H1 (cell line): ENCODE measurements around the gene CDH2. TPM values are rescaled to one million over a fixed set of nuclear protein-coding genes. Genes with fewer than 3 reads are reported as not detected.

Experiments used
- CTCF ChIA-PET: fragments of 300-600 bp; sonication (Branson Sonifier 250); formaldehyde crosslinking; loops from one replicate; lab custom pipeline; 2021; ENCODE audit not compliant: partially characterized antibody; lab: Charles Lee
- POLR2A ChIA-PET: fragments of 300-600 bp; sonication (Branson Sonifier 250); formaldehyde crosslinking; loops from one replicate; lab custom pipeline; 2021; ENCODE audit warnings: inconsistent platforms; ENCODE audit not compliant: partially characterized antibody; lab: Charles Lee
- DNase-seq, 2 experiments: peaks; one replicate each; pipeline versions ENCODE4 v3.0.0 to v3.0.0-alpha.2; 2010 to 2022; ENCODE audit warnings: low spot score in 2 of 2, low read depth in 1 of 2, mixed read lengths in 1 of 2
- FAIRE-seq: peaks from 2 replicates; lab custom pipeline; 2011; peaks lifted over from hg19 to GRCh38; lab: Jason Lieb, UNC
- H2AFZ ChIP-seq: 2 replicates; pipeline ENCODE4 v1.8.1; 2012; ENCODE audit warnings: low read length, inconsistent platforms
- H2AK5ac ChIP-seq: 2 replicates; pipeline ENCODE4 v1.6.1; 2013; ENCODE audit warnings: low read depth, low read length
- H2BK120ac ChIP-seq: replicated peaks from 2 replicates; pipeline ENCODE3; 2013; ENCODE audit warnings: low read depth, low read length, inconsistent platforms
- H2BK12ac ChIP-seq: 2 replicates; pipeline ENCODE4 v1.6.1; 2013; ENCODE audit warnings: low read depth, low read length
- H2BK15ac ChIP-seq: 2 replicates; pipeline ENCODE4 v1.6.1; 2013; ENCODE audit warnings: low read length
- H2BK20ac ChIP-seq: 2 replicates; pipeline ENCODE4 v1.6.1; 2013; ENCODE audit warnings: low read length
- H2BK5ac ChIP-seq: 2 replicates; pipeline ENCODE4 v1.6.1; 2013; ENCODE audit warnings: low read depth, low read length
- H3K14ac ChIP-seq: 2 replicates; pipeline ENCODE4 v1.6.1; 2013; ENCODE audit warnings: inconsistent platforms; ENCODE audit not compliant: insufficient read length
- H3K18ac ChIP-seq: 2 replicates; pipeline ENCODE4 v1.6.1; 2013; ENCODE audit warnings: low read length; ENCODE audit errors: extremely low read depth
- H3K23ac ChIP-seq: 2 replicates; pipeline ENCODE4 v1.6.1; 2013; ENCODE audit warnings: inconsistent platforms; ENCODE audit not compliant: insufficient read length
- H3K23me2 ChIP-seq: 2 replicates; pipeline ENCODE4 v1.6.1; 2013; ENCODE audit warnings: low read depth, low read length
- H3K27ac ChIP-seq: 2 replicates; pipeline ENCODE4 v1.6.1; 2011; ENCODE audit warnings: low read depth, low read length, inconsistent platforms
- H3K27me3 ChIP-seq, 4 experiments: replicated peaks in 1 of 4; 1 replicate in 1 of 4; 2 replicates in 3 of 4; pipeline versions ENCODE4 v1.6.1 to v1.8.1; 2011 to 2013; ENCODE audit warnings: low read length in 3 of 4, mild to moderate bottlenecking in 3 of 4, inconsistent platforms in 2 of 4, mixed read lengths in 2 of 4, moderate library complexity in 1 of 4; ENCODE audit not compliant: control insufficient read depth in 3 of 4, insufficient read depth in 3 of 4; ENCODE audit errors: extremely low read depth in 1 of 4
- H3K36me3 ChIP-seq, 4 experiments: 2 replicates each; pipeline versions ENCODE4 v1.6.1 to v1.8.1; 2011 to 2013; ENCODE audit warnings: mild to moderate bottlenecking in 4 of 4, low read length in 3 of 4, moderate library complexity in 2 of 4, control low read depth in 1 of 4, inconsistent platforms in 1 of 4; ENCODE audit not compliant: insufficient read depth in 4 of 4, control insufficient read depth in 2 of 4
- H3K4ac ChIP-seq: replicated peaks from 2 replicates; pipeline ENCODE3; 2013; ENCODE audit warnings: low read length, low read depth, mixed read lengths, inconsistent platforms; ENCODE audit not compliant: insufficient read length
- H3K4me1 ChIP-seq, 4 experiments: replicated peaks in 1 of 4; 1 replicate in 1 of 4; 2 replicates in 3 of 4; pipeline versions ENCODE4 v1.6.1 to v1.8.1; 2011 to 2013; ENCODE audit warnings: low read length in 3 of 4, inconsistent platforms in 2 of 4, mixed read lengths in 1 of 4; ENCODE audit not compliant: insufficient read depth in 4 of 4, control insufficient read depth in 3 of 4
- H3K4me2 ChIP-seq, 2 experiments: 2 replicates each; pipeline versions ENCODE4 v1.6.1 to v1.8.1; 2011 to 2013; ENCODE audit warnings: low read depth in 2 of 2, low read length in 2 of 2, control low read depth in 1 of 2, inconsistent platforms in 1 of 2, mild to moderate bottlenecking in 1 of 2; ENCODE audit not compliant: insufficient read depth in 1 of 2
- H3K4me3 ChIP-seq, 4 experiments: fragments of 200-600, 300-600 bp in 1 of 4; sonication (generic), shearing (Covaris generic), sonication (Bioruptor Twin) in 1 of 4; 2 replicates each; pipeline versions ENCODE4 v1.5.1 to v1.8.1; 2011 to 2016; ENCODE audit warnings: low read length in 4 of 4, low read depth in 3 of 4, control low read depth in 2 of 4, inconsistent platforms in 2 of 4, mild to moderate bottlenecking in 2 of 4, mixed read lengths in 1 of 4, moderate library complexity in 1 of 4; ENCODE audit not compliant: insufficient read depth in 2 of 4; ENCODE audit errors: extremely low read depth in 1 of 4
- H3K56ac ChIP-seq: replicated peaks from 2 replicates; pipeline ENCODE3; 2013; ENCODE audit warnings: low read depth, mild to moderate bottlenecking, mixed read lengths, low read length, inconsistent platforms; ENCODE audit not compliant: insufficient read length
- H3K79me1 ChIP-seq: 2 replicates; pipeline ENCODE4 v1.6.1; 2013; ENCODE audit warnings: low read depth, low read length, control low read depth
- H3K79me2 ChIP-seq, 2 experiments: 2 replicates each; pipeline versions ENCODE4 v1.6.1 to v1.8.1; 2012 to 2013; ENCODE audit warnings: low read length in 2 of 2, mild to moderate bottlenecking in 2 of 2, inconsistent platforms in 1 of 2; ENCODE audit not compliant: insufficient read depth in 2 of 2, control insufficient read depth in 1 of 2
- H3K9ac ChIP-seq, 4 experiments: replicated peaks in 1 of 4; 1 replicate in 1 of 4; 2 replicates in 3 of 4; pipeline versions ENCODE4 v1.6.1 to v1.8.1; 2011 to 2013; ENCODE audit warnings: low read depth in 3 of 4, low read length in 3 of 4, control low read depth in 2 of 4, mild to moderate bottlenecking in 2 of 4, moderate library complexity in 2 of 4, inconsistent platforms in 1 of 4; ENCODE audit errors: extremely low read depth in 1 of 4
- H3K9me3 ChIP-seq, 2 experiments: 2 replicates each; pipeline versions ENCODE4 v1.6.1 to v1.8.1; 2012 to 2013; ENCODE audit warnings: mild to moderate bottlenecking in 2 of 2, moderate library complexity in 2 of 2, control low read depth in 1 of 2, inconsistent platforms in 1 of 2, low read depth in 1 of 2, low read length in 1 of 2, mixed read lengths in 1 of 2; ENCODE audit not compliant: insufficient read depth in 2 of 2
- H4K20me1 ChIP-seq, 2 experiments: replicated peaks in 1 of 2; 2 replicates each; pipeline versions ENCODE3 to v1.8.1; 2011 to 2013; ENCODE audit warnings: inconsistent platforms in 2 of 2, low read length in 2 of 2, mild to moderate bottlenecking in 1 of 2; ENCODE audit not compliant: insufficient read depth in 2 of 2, control insufficient read depth in 1 of 2
- H4K5ac ChIP-seq: 2 replicates; pipeline ENCODE4 v1.6.1; 2013; ENCODE audit warnings: low read length, low read depth, mixed read lengths, inconsistent platforms; ENCODE audit not compliant: insufficient read length
- H4K8ac ChIP-seq: 2 replicates; pipeline ENCODE4 v1.8.0; 2013; ENCODE audit warnings: mild to moderate bottlenecking, moderate library complexity, low read length, inconsistent platforms; ENCODE audit not compliant: insufficient read depth; ENCODE audit errors: extremely low read depth
- H4K91ac ChIP-seq: replicated peaks from 2 replicates; pipeline ENCODE3; 2013; ENCODE audit warnings: low read length, mixed read lengths, inconsistent platforms; ENCODE audit not compliant: insufficient read length
- CBX8 ChIP-seq: fragments of 300-800, 300-1000 bp; sonication (generic); IDR thresholded peaks from 2 replicates; pipeline ENCODE4 v1.7.1; 2016; ENCODE audit warnings: low read depth, low read length, borderline replicate concordance
- CEBPB ChIP-seq: IDR thresholded peaks from 2 replicates; pipeline ENCODE4 v1.6.1; 2012; ENCODE audit warnings: low read depth, low read length
- EGR1 ChIP-seq: IDR thresholded peaks from 2 replicates; pipeline ENCODE4 v1.6.1; 2011; ENCODE audit warnings: low read depth, low read length, borderline replicate concordance
- HDAC2 ChIP-seq, 2 experiments: fragments of 300-600 bp in 1 of 2; sonication (generic) in 1 of 2; IDR thresholded peaks; 2 replicates each; pipeline ENCODE4 v1.6.1; 2011 to 2012; ENCODE audit warnings: low read depth in 2 of 2, low read length in 2 of 2, mild to moderate bottlenecking in 2 of 2, moderate library complexity in 2 of 2, borderline replicate concordance in 1 of 2, inconsistent platforms in 1 of 2
- NRF1 ChIP-seq: IDR thresholded peaks from 2 replicates; pipeline ENCODE4 v1.6.1; 2011; ENCODE audit warnings: mild to moderate bottlenecking, low read depth, low read length, improper control_type of control experiment
- PHF8 ChIP-seq: fragments of 200-600 bp; sonication (generic); conservative IDR thresholded peaks from 2 replicates; pipeline ENCODE4 v1.7.1; 2012; ENCODE audit warnings: low read depth, mild to moderate bottlenecking, inconsistent platforms, low read length, moderate library complexity
- POLR2A ChIP-seq, 2 experiments: IDR thresholded peaks; 1 replicate in 1 of 2; 2 replicates in 1 of 2; pipeline ENCODE4 v1.6.1; 2011; ENCODE audit warnings: low read depth in 2 of 2, low read length in 2 of 2, mild to moderate bottlenecking in 2 of 2; ENCODE audit errors: control extremely low read depth in 1 of 2
- POLR2AphosphoS5 ChIP-seq: IDR thresholded peaks from 2 replicates; pipeline ENCODE4 v1.6.1; 2011; ENCODE audit warnings: low read depth, low read length
- SP2 ChIP-seq: IDR thresholded peaks from 2 replicates; pipeline ENCODE4 v1.6.1; 2012; ENCODE audit warnings: mild to moderate bottlenecking, low read length, inconsistent platforms
- TAF7 ChIP-seq: optimal IDR thresholded peaks from 2 replicates; pipeline ENCODE3; 2011; ENCODE audit warnings: low read depth, mild to moderate bottlenecking, inconsistent platforms, low read length, moderate library complexity, borderline replicate concordance
- YY1 ChIP-seq: IDR thresholded peaks from 2 replicates; pipeline ENCODE4 v1.6.1; 2011; ENCODE audit warnings: low read depth, mild to moderate bottlenecking, low read length
- WGBS, 2 experiments: shearing (Covaris generic) in 1 of 2; methylation state at CpG; one replicate each; pipeline versions ENCODE4 v1.1.6 to v1.1.7; 2013 to 2015; ENCODE audit warnings: low lambda C conversion rate in 2 of 2, mixed read lengths in 2 of 2, inconsistent platforms in 1 of 2, low coverage in 1 of 2, missing lambda C conversion rate in 1 of 2; ENCODE audit not compliant: insufficient replicate concordance in 2 of 2, insufficient coverage in 1 of 2, insufficient read length in 1 of 2; ENCODE audit errors: extremely low coverage in 1 of 2, missing lambda C conversion rate in 1 of 2; 5-methylcytosine and 5-hydroxymethylcytosine counted together
- polyA plus RNA-seq, 7 experiments: library from polyadenylated mRNA; depleted of rRNA in 3 of 7; stranded (reverse) in 5 of 7; unstranded in 2 of 7; fragments of >200 nt in 5 of 7; fragments of 200-250 nt in 2 of 7; gene quantifications; 1 replicate in 5 of 7; 2 replicates in 1 of 7; 4 replicates in 1 of 7; pipeline versions ENCODE4 v1.2.1 to v1.2.3, GENCODE V29; 2011 to 2013; ENCODE audit warnings: missing spikeins in 2 of 7, mixed read lengths in 2 of 7
- total RNA-seq: library from RNA; stranded (reverse); fragmentation: NEBNext Ultra II Directional; extraction: Animal tissue kit (Norgen Biotek cat#: 25700); gene quantifications from 2 replicates; pipeline ENCODE4 v1.2.1, GENCODE V29; 2021
- TF ChIP-seq, protein P1 (sequence below), 3 experiments: IDR thresholded peaks; 1 replicate in 2 of 3; 2 replicates in 1 of 3; pipeline versions ENCODE4 v1.5.1 to v1.6.1; 2011; ENCODE audit warnings: low read length in 3 of 3, mild to moderate bottlenecking in 3 of 3, inconsistent platforms in 2 of 3, low read depth in 1 of 3, moderate library complexity in 1 of 3; ENCODE audit not compliant: insufficient read depth in 1 of 3; ENCODE audit errors: control extremely low read depth in 1 of 3

The CDH2 gene
- total and polyA plus RNA-seq, 2 of the 8 experiments (the other 6 are each of a cell fraction or from before 2014, with no cell fraction given), result 15.0 to 56.5 TPM

DNA sequence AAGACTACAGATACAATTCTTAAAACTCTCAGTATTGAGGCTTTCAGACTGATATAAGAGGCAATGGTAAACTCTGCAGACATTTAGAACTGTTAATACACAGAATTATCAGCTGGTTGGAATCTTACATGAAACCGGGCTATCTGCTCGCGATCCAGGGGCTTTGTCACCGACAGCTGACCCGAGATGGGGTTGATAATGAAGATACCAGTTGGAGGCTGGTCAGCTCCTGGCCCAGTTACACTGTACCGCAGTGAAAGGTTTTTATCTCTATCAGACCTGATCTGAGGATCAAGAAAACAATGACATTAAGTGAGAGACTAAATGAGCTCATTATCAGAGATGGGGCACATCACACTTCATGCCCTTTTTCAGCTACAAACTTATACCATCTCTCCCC lies 167.3 kb downstream of the CDH2 start:
- CTCF ChIA-PET, result interaction anchor here (0.6 to 0.9 kb wide), 2 partner anchors 152 to 178 kb away, joined by 3 read pairs; no protein-coding TSS in a partner anchor
- no peak for TF ChIP-seq NRF1
- no peak for TF ChIP-seq HDAC2 (IDR thresholded peaks at IDR 0.05; ENCODE audit: borderline replicate concordance in 1 of 2, low read depth in 2 of 2, low read length in 2 of 2)
- TF ChIP-seq, protein P1, sequence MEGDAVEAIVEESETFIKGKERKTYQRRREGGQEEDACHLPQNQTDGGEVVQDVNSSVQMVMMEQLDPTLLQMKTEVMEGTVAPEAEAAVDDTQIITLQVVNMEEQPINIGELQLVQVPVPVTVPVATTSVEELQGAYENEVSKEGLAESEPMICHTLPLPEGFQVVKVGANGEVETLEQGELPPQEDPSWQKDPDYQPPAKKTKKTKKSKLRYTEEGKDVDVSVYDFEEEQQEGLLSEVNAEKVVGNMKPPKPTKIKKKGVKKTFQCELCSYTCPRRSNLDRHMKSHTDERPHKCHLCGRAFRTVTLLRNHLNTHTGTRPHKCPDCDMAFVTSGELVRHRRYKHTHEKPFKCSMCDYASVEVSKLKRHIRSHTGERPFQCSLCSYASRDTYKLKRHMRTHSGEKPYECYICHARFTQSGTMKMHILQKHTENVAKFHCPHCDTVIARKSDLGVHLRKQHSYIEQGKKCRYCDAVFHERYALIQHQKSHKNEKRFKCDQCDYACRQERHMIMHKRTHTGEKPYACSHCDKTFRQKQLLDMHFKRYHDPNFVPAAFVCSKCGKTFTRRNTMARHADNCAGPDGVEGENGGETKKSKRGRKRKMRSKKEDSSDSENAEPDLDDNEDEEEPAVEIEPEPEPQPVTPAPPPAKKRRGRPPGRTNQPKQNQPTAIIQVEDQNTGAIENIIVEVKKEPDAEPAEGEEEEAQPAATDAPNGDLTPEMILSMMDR (IDR thresholded peaks at IDR 0.05; ENCODE audit: control extremely low read depth in 1 of 3, insufficient read depth in 1 of 3, low read depth in 1 of 3, low read length in 3 of 3), result no peak
- TF ChIP-seq POLR2A (IDR thresholded peaks at IDR 0.05; ENCODE audit: control extremely low read depth in 1 of 2, low read depth in 2 of 2, low read length in 2 of 2), result no peak
- TF ChIP-seq CBX8, result no peak
- no peak for TF ChIP-seq EGR1
- TF ChIP-seq YY1, result no peak
- TF ChIP-seq PHF8, result no peak
- TF ChIP-seq SP2, result no peak
- no peak for TF ChIP-seq CEBPB
- TF ChIP-seq TAF7, result no peak
- no peak for TF ChIP-seq POLR2AphosphoS5

More for the DNA sequence above, 167.3 kb downstream of the CDH2 start:
- H3K4me2 ChIP-seq, result no peak overlapping the region
- no peak overlapping the region for H2BK20ac ChIP-seq
- H3K18ac ChIP-seq, result no peak overlapping the region
- no peaks in the 10 kb centered on the region for H3K23me2 ChIP-seq
- H4K91ac ChIP-seq, result no peak overlapping the region
- H2BK120ac ChIP-seq, result no peak overlapping the region
- POLR2A ChIA-PET, result no interaction called here
- H3K9me3 ChIP-seq, result no peaks in the 10 kb centered on the region
- H3K4ac ChIP-seq, result no peak overlapping the region
- H3K79me2 ChIP-seq, result no peaks in the 10 kb centered on the region
- no peak overlapping the region for H3K9ac ChIP-seq
- no peak overlapping the region for H2BK12ac ChIP-seq
- DNase-seq (no peak), FAIRE-seq (no peak)
- H4K5ac ChIP-seq, result no peak overlapping the region
- no peak overlapping the region for H3K27ac ChIP-seq
- H2AFZ ChIP-seq, result no peak overlapping the region
- H4K20me1 ChIP-seq, result no peaks in the 10 kb centered on the region
- WGBS, 2 experiments, result 94% methylated on average over 6 of the region's 6 CpGs; no CpG with 5 or more reads in 1 of the 2 experiments
- no peak overlapping the region for H3K14ac ChIP-seq
- no peak overlapping the region for H4K8ac ChIP-seq
- no peak overlapping the region for H3K4me3 ChIP-seq
- H3K56ac ChIP-seq, result no peak overlapping the region
- H2BK5ac ChIP-seq, result no peak overlapping the region
- H3K4me1 ChIP-seq, result no peaks in the 10 kb centered on the region
- no peaks in the 10 kb centered on the region for H3K27me3 ChIP-seq
- no peaks in the 10 kb centered on the region for H3K79me1 ChIP-seq
- H2BK15ac ChIP-seq, result no peak overlapping the region
- no peaks in the 10 kb centered on the region; a peak in 1 of 8 replicates for H3K36me3 ChIP-seq
- no peak overlapping the region for H2AK5ac ChIP-seq
- H3K23ac ChIP-seq, result no peak overlapping the region
